Esophagus squamous epithelium (tissue), 5 donors: ENCODE measurements around the gene ADK. TPM values are rescaled to one million over a fixed set of nuclear protein-coding genes. Genes with fewer than 3 reads are reported as not detected.
"Not testable (repeated sequence)": the region's sequence is repeated elsewhere in the genome, so short reads cannot be mapped to it uniquely, and the experiment has no call there.

ENCODE experiments used
- DNase-seq: peaks from one replicate; lab custom pipeline; 2025; lab: John Stamatoyannopoulos, UW
- H3K27ac ChIP-seq, 4 donors: fragments of 200-600 bp; sonication (generic); one replicate each; pipeline ENCODE4 v1.5.1; 2016 to 2019; ENCODE audit warnings: mild to moderate bottlenecking in 1 of 4
- H3K27me3 ChIP-seq, 4 donors: fragments of 200-600 bp; sonication (generic); 1 replicate in 3 of 4; 2 replicates in 1 of 4; pipeline versions ENCODE4 v1.5.1 to v1.6.0; 2017 to 2021; ENCODE audit warnings: antibody characterized with exemption in 1 of 4
- H3K36me3 ChIP-seq, 3 donors: fragments of 200-600 bp; sonication (generic); one replicate each; pipeline ENCODE4 v1.5.1; 2016 to 2019
- H3K4me1 ChIP-seq, 3 donors: fragments of 200-600 bp; sonication (generic); one replicate each; pipeline ENCODE4 v1.5.1; 2017 to 2019
- H3K4me3 ChIP-seq, 4 donors: fragments of 200-600 bp; sonication (generic); 1 replicate in 3 of 4; 2 replicates in 1 of 4; pipeline ENCODE4 v1.5.1; 2016 to 2019; ENCODE audit warnings: mild to moderate bottlenecking in 2 of 4, moderate library complexity in 1 of 4
- H3K9me3 ChIP-seq, 3 donors: fragments of 200-600 bp; sonication (generic); one replicate each; pipeline ENCODE4 v1.5.1; 2016 to 2019
- CTCF ChIP-seq, 6 experiments: fragments of 450-650 bp in 4 of 6; fragments of 200-600 bp in 2 of 6; sonication (generic) in 2 of 6; IDR thresholded peaks; one replicate each; pipeline ENCODE4 v1.5.1; 2016 to 2019; ENCODE audit warnings: antibody characterized with exemption in 6 of 6, mild to moderate bottlenecking in 4 of 6, moderate library complexity in 4 of 6
- POLR2A ChIP-seq, 4 donors: fragments of 450-650 bp; IDR thresholded peaks; one replicate each; pipeline ENCODE4 v1.6.1; 2017; ENCODE audit warnings: antibody characterized with exemption in 4 of 4, mild to moderate bottlenecking in 4 of 4, moderate library complexity in 3 of 4
- WGBS, 2 donors: methylation state at CpG; one replicate each; pipeline ENCODE4 v1.1.5; 2018; 5-methylcytosine and 5-hydroxymethylcytosine counted together
- intact Hi-C: fragments of 100-400 bp; cut with DNase I; formaldehyde crosslinking; loops from one replicate; pipeline ENCODE4 v1.15.0; 2022
- total RNA-seq, 4 donors: library from RNA; depleted of rRNA; stranded (reverse); fragments of >200 nt; gene quantifications; one replicate each; pipeline ENCODE4 v1.1.0, GENCODE V29; 2016
- donor health status: DM: yes; HTN: yes; CAD: no.

Gene ADK
- total RNA-seq, 4 donors from 2014 or later = 43.3 to 78.4 (median 68.4) TPM

- no peaks in the 10 kb centered on the region for H3K4me1 ChIP-seq
- no peaks in the 10 kb centered on the region for H3K27me3 ChIP-seq
- H3K36me3 ChIP-seq = no peaks in the 10 kb centered on the region
- DNase-seq = no peak
- intact Hi-C loops = no loop called here
- WGBS, 2 donors = 71% methylated on average over 2 of the region's 2 CpGs
- H3K4me3 ChIP-seq = no peak overlapping the region
- H3K9me3 ChIP-seq = no peaks in the 10 kb centered on the region
- H3K27ac ChIP-seq = no peak overlapping the region
- TF ChIP-seq CTCF (IDR thresholded peaks at IDR 0.05) = no peak
- TF ChIP-seq POLR2A (IDR thresholded peaks at IDR 0.05) = no peak
These were observed 397.7 kb downstream of the ADK start for GRCh38 chr10:74548676-74549075.

- intact Hi-C loops = no loop called here
- Histone ChIP-seq H3K9me3 (no peaks in the 10 kb centered on the region), H3K27ac (no peak overlapping the region), H3K27me3 (no peaks in the 10 kb centered on the region), H3K4me1 (no peaks in the 10 kb centered on the region), H3K4me3 (no peak overlapping the region), H3K36me3 (peaks cover 0 to 26% (median 0%) of the 10 kb centered on the region in 3 donors)
- DNase-seq = no peak
- TF ChIP-seq CTCF (IDR thresholded peaks at IDR 0.05) (no peak), POLR2A (IDR thresholded peaks at IDR 0.05) (no peak)
- 89 to 90% methylated on average over 2 of the region's 2 CpGs for WGBS, 2 donors
These were observed 405.2 kb downstream of the ADK start for GRCh38 chr10:74556072-74556705.

GRCh38 chr10:74557098-74557497 is 406.1 kb downstream of the ADK start:
- Histone ChIP-seq H3K4me3 (no peak overlapping the region), H3K4me1 (no peaks in the 10 kb centered on the region), H3K27me3 (no peaks in the 10 kb centered on the region), H3K36me3 (peaks cover 0 to 26% (median 0%) of the 10 kb centered on the region in 3 donors), H3K9me3 (no peaks in the 10 kb centered on the region), H3K27ac (no peak overlapping the region)
- TF ChIP-seq CTCF (IDR thresholded peaks at IDR 0.05) = no peak
- no peak for TF ChIP-seq POLR2A (IDR thresholded peaks at IDR 0.05)
- intact Hi-C loops = no loop called here
- WGBS, 2 donors = 63 to 74% methylated on average over 1 of the region's 1 CpG
- DNase-seq = no peak

GRCh38 chr10:74558403-74558802 is 407.4 kb downstream of the ADK start:
- TF ChIP-seq CTCF (IDR thresholded peaks at IDR 0.05) (no peak), POLR2A (IDR thresholded peaks at IDR 0.05) (no peak)
- WGBS, 2 donors = 70 to 86% methylated on average over 3 of the region's 3 CpGs
- Histone ChIP-seq H3K4me3 (no peak overlapping the region), H3K27ac (no peak overlapping the region), H3K27me3 (no peaks in the 10 kb centered on the region), H3K4me1 (no peaks in the 10 kb centered on the region), H3K36me3 (peaks cover 0 to 26% (median 0%) of the 10 kb centered on the region in 3 donors), H3K9me3 (no peaks in the 10 kb centered on the region)
- no peak for DNase-seq
- intact Hi-C loops = no loop called here

- H3K4me1 ChIP-seq = no peaks in the 10 kb centered on the region
- H3K9me3 ChIP-seq = no peaks in the 10 kb centered on the region
- no peak overlapping the region for H3K4me3 ChIP-seq
- no peak for DNase-seq
- WGBS, 2 donors = 92 to 95% methylated on average over 3 of the region's 3 CpGs
- intact Hi-C loops = no loop called here
- no peak overlapping the region for H3K27ac ChIP-seq
- no peaks in the 10 kb centered on the region for H3K27me3 ChIP-seq
- no peak for TF ChIP-seq POLR2A (IDR thresholded peaks at IDR 0.05)
- TF ChIP-seq CTCF (IDR thresholded peaks at IDR 0.05) = no peak
- H3K36me3 ChIP-seq = peaks cover 0 to 26% (median 0%) of the 10 kb centered on the region in 3 donors
These were observed 407.9 kb downstream of the ADK start for GRCh38 chr10:74558897-74559296.

DNA sequence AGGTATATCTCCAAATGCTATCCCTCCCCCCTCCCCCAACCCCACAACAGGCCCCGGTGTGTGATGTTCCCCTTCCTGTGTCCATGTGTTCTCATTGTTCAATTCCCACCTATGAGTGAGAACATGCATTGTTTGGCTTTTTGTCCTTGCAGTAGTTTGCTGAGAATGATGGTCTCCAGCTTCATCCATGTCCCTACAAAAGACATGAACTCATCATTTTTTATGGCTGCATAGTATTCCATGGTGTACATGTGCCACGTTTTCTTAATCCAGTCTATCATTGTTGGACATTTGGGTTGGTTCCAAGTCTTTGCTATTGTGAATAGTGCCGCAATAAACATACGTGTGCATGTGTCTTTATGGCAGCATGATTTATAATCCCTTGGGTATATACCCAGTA is 417.9 kb downstream of the ADK start:
- H3K27me3 ChIP-seq, DNase-seq, H3K36me3 ChIP-seq, intact Hi-C loops, H3K27ac ChIP-seq, H3K9me3 ChIP-seq, H3K4me3 ChIP-seq, H3K4me1 ChIP-seq: not testable (repeated sequence)
- 89 to 93% methylated on average over 3 of the region's 4 CpGs for WGBS, 2 donors

GRCh38 chr10:74573497-74573896 is 422.5 kb downstream of the ADK start:
- 89 to 100% methylated on average over 4 to 10 of the region's 12 CpGs for WGBS, 2 donors
- H3K27me3 ChIP-seq, H3K9me3 ChIP-seq, DNase-seq, H3K36me3 ChIP-seq, intact Hi-C loops, H3K27ac ChIP-seq, H3K4me3 ChIP-seq, H3K4me1 ChIP-seq: not testable (repeated sequence)
